ENCODE results near the gene AGPAT1. TPM values are rescaled to one million over a fixed set of nuclear protein-coding genes. Genes with fewer than 3 reads are reported as not detected.

AGPAT1 gene
- total and polyA plus RNA-seq, 2 experiments from 2014 or later, result 39.8 to 82.1 TPM

DNA sequence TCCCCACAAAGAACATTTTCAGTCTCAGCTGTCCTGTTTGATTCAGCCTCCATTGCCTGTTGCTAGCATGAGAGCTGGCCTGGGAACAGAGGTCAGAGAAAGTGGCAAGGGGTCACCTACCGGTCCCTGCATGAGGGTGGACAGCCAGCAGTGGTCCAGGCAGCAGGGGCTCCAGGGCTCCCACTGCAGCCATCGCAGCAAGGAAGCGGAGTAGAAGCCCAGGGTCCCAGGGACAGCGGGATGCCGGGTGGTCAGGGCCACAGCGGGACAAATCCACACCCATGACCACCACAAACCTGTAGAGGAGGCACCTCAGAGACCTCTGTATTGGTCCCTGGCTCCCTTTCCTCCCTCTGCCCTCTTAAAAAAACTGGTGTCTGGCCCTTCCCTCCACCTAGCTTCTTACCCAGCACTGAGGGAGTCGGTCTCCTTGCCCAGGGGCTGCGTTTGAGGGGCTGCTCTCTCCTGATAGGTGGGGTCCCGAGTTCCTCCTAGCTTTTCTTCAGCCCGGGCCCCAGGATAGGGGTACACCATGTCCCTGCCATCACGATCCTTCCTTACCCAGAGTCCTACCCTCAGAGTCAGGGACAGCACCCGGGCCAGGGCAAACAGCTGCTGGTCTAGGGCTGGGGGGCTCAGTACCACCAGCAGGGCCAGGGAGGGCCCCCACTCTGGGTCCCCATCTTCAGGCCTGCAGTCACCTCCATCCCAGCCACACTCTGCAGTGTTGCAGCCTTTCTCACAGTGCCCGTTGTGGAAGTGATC is 25.0 kb upstream of the AGPAT1 start (continued):
- TF ChIP-seq ZNF331 (CRISPR knock-in tag; IDR thresholded peaks at IDR 0.05; ENCODE audit: low read depth), result no peak
- TF ChIP-seq CREB1 (CRISPR knock-in tag; IDR thresholded peaks at IDR 0.05; ENCODE audit: low read depth), result no peak
- TF ChIP-seq EZH2 (IDR thresholded peaks at IDR 0.05; ENCODE audit: low read depth, unreplicated experiment), result no peak
- TF ChIP-seq STAT1 (IDR thresholded peaks at IDR 0.05; ENCODE audit: unreplicated experiment), result no peak

DNA sequence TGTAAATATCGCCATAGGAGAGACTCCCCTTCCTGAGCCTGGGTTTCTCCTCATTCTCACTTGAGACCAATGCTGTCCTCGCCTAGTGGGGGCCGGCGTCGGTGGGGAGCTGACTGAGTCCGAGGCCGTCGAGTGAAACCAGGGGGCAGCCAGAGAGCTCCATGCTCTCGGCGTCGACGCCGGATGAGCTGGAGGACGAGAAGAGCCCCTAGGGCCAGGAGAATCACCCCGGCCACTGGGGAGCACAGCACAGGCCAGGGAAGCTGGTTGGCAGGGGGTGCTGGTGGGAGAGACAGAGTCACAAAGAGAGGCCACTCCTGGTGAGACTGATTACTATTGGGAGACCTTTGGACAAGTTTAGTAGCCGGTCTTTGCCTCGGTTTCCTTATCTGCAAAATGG is 23.0 kb upstream of the AGPAT1 start:
- peaks cover 26% of the 10 kb centered on the region for H3K4me1 Mint-ChIP-seq
- no peak overlapping the region for H3K27ac Mint-ChIP-seq

More for the DNA sequence above, 23.0 kb upstream of the AGPAT1 start:
- Mint-ChIP-seq H3K4me3 (no peak overlapping the region), H3K9me3 (no peaks in the 10 kb centered on the region; the same call in 2 of the 3 replicates), H3K36me3 (ENCODE audit: low read depth) (no peaks in the 10 kb centered on the region), H3K27me3 (ENCODE audit: insufficient read depth, low read depth, poor library complexity) (peaks cover 9% of the 10 kb centered on the region)
- ATAC-seq, result no peak
- Histone ChIP-seq H3K4me1 (ENCODE audit: insufficient read depth) (peaks cover 24% of the 10 kb centered on the region), H3K9me2 (ENCODE audit: insufficient read depth) (no peaks in the 10 kb centered on the region), H4K20me1 (replicated peaks; ENCODE audit: insufficient read depth) (no peaks in the 10 kb centered on the region), H3K4me3 (no peak overlapping the region), H3K27me3 (ENCODE audit: insufficient read depth) (no peaks in the 10 kb centered on the region), H2AFZ (no peak overlapping the region), H3F3A (replicated peaks; ENCODE audit: low read depth) (peaks cover 17% of the 10 kb centered on the region), H3K4me2 (no peak overlapping the region), H3K27ac (ENCODE audit: low read depth) (no peak overlapping the region), H3K36me3 (ENCODE audit: insufficient read depth) (no peaks in the 10 kb centered on the region), H3K79me2 (replicated peaks; ENCODE audit: insufficient read depth) (no peaks in the 10 kb centered on the region)
- no peak for TF ChIP-seq ZNF114 (CRISPR knock-in tag; IDR thresholded peaks at IDR 0.05)
- no peak for TF ChIP-seq POLR2AphosphoS5 (IDR thresholded peaks at IDR 0.05; ENCODE audit: low read depth)
- TF ChIP-seq CREB1 (CRISPR knock-in tag; IDR thresholded peaks at IDR 0.05; ENCODE audit: low read depth), result no peak
- TF ChIP-seq EZH2 (IDR thresholded peaks at IDR 0.05; ENCODE audit: low read depth, unreplicated experiment), result no peak
- TF ChIP-seq JUNB (IDR thresholded peaks at IDR 0.05; ENCODE audit: unreplicated experiment), result no peak
- no peak for TF ChIP-seq ZNF331 (CRISPR knock-in tag; IDR thresholded peaks at IDR 0.05; ENCODE audit: low read depth)
- TF ChIP-seq, protein P1, sequence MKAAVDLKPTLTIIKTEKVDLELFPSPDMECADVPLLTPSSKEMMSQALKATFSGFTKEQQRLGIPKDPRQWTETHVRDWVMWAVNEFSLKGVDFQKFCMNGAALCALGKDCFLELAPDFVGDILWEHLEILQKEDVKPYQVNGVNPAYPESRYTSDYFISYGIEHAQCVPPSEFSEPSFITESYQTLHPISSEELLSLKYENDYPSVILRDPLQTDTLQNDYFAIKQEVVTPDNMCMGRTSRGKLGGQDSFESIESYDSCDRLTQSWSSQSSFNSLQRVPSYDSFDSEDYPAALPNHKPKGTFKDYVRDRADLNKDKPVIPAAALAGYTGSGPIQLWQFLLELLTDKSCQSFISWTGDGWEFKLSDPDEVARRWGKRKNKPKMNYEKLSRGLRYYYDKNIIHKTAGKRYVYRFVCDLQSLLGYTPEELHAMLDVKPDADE (IDR thresholded peaks at IDR 0.05), result no peak
- TF ChIP-seq, protein P2, sequence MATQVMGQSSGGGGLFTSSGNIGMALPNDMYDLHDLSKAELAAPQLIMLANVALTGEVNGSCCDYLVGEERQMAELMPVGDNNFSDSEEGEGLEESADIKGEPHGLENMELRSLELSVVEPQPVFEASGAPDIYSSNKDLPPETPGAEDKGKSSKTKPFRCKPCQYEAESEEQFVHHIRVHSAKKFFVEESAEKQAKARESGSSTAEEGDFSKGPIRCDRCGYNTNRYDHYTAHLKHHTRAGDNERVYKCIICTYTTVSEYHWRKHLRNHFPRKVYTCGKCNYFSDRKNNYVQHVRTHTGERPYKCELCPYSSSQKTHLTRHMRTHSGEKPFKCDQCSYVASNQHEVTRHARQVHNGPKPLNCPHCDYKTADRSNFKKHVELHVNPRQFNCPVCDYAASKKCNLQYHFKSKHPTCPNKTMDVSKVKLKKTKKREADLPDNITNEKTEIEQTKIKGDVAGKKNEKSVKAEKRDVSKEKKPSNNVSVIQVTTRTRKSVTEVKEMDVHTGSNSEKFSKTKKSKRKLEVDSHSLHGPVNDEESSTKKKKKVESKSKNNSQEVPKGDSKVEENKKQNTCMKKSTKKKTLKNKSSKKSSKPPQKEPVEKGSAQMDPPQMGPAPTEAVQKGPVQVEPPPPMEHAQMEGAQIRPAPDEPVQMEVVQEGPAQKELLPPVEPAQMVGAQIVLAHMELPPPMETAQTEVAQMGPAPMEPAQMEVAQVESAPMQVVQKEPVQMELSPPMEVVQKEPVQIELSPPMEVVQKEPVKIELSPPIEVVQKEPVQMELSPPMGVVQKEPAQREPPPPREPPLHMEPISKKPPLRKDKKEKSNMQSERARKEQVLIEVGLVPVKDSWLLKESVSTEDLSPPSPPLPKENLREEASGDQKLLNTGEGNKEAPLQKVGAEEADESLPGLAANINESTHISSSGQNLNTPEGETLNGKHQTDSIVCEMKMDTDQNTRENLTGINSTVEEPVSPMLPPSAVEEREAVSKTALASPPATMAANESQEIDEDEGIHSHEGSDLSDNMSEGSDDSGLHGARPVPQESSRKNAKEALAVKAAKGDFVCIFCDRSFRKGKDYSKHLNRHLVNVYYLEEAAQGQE (IDR thresholded peaks at IDR 0.05; ENCODE audit: unreplicated experiment), result no peak
- DNase-seq (ENCODE audit: low spot score), result no peak

All from GM23338 (cell line).